22Rv1 (cell line): ENCODE results near the gene DGKB.

Experiments used
- ZFX ChIP-seq: fragments of 450-650 bp; IDR thresholded peaks from 2 replicates; pipeline ENCODE4 v1.6.1; 2017; ENCODE audit warnings: antibody characterized with exemption, borderline replicate concordance
- TF ChIP-seq, protein P1 (sequence below): fragments of 450-650 bp; IDR thresholded peaks from 2 replicates; pipeline ENCODE4 v1.5.1; 2017; ENCODE audit warnings: mild to moderate bottlenecking

- no peak for TF ChIP-seq ZFX
- TF ChIP-seq, protein P1, sequence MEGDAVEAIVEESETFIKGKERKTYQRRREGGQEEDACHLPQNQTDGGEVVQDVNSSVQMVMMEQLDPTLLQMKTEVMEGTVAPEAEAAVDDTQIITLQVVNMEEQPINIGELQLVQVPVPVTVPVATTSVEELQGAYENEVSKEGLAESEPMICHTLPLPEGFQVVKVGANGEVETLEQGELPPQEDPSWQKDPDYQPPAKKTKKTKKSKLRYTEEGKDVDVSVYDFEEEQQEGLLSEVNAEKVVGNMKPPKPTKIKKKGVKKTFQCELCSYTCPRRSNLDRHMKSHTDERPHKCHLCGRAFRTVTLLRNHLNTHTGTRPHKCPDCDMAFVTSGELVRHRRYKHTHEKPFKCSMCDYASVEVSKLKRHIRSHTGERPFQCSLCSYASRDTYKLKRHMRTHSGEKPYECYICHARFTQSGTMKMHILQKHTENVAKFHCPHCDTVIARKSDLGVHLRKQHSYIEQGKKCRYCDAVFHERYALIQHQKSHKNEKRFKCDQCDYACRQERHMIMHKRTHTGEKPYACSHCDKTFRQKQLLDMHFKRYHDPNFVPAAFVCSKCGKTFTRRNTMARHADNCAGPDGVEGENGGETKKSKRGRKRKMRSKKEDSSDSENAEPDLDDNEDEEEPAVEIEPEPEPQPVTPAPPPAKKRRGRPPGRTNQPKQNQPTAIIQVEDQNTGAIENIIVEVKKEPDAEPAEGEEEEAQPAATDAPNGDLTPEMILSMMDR = no peak
These were observed 124.7 kb downstream of the DGKB start for GRCh38 chr7:14777806-14778205.
